Activated CD8-positive, alpha-beta T cell treated with anti-CD3 and anti-CD28 coated beads for 36 hours (primary cell): ENCODE data around the gene RNPS1. TPM values are rescaled to one million over a fixed set of nuclear protein-coding genes. Genes with fewer than 3 reads are reported as not detected.
"Not testable (repeated sequence)": the region's sequence is repeated elsewhere in the genome, so short reads cannot be mapped to it uniquely, and the experiment has no call there.

Experiments used
- ATAC-seq: fragments of 200-7000 bp; cut with Tn5 transposase; one replicate; pipeline ENCODE4 v1.10.0; 2021; ENCODE audit warnings: mild to moderate bottlenecking, moderate library complexity
- CTCF ChIA-PET: fragments of 350-600 bp; sonication (Branson Sonifier 250); formaldehyde crosslinking; loops from one replicate; lab custom pipeline; 2021; ENCODE audit warnings: antibody characterized with exemption; lab: Charles Lee
- POLR2A ChIA-PET: fragments of 350-600 bp; sonication (Branson Sonifier 250); formaldehyde crosslinking; loops from one replicate; lab custom pipeline; 2021; ENCODE audit warnings: antibody characterized with exemption; lab: Charles Lee
- DNase-seq: peaks from one replicate; pipeline ENCODE4 v3.0.0-alpha.2; 2020
- H3K27ac Mint-ChIP-seq: one replicate; pipeline ENCODE4 v1.8.0; 2021; ENCODE audit warnings: mild to moderate bottlenecking, mixed read lengths
- H3K27me3 Mint-ChIP-seq: one replicate; pipeline ENCODE4 v1.8.0; 2021; ENCODE audit warnings: mixed read lengths
- H3K36me3 Mint-ChIP-seq: one replicate; pipeline ENCODE4 v1.8.0; 2021; ENCODE audit warnings: low read depth, mixed read lengths
- H3K4me1 Mint-ChIP-seq: one replicate; pipeline ENCODE4 v1.8.0; 2021; ENCODE audit warnings: low read depth, mixed read lengths
- H3K4me3 Mint-ChIP-seq: one replicate; pipeline ENCODE4 v1.8.0; 2021; ENCODE audit warnings: mild to moderate bottlenecking, moderate library complexity, mixed read lengths
- H3K9me3 Mint-ChIP-seq: one replicate; pipeline ENCODE4 v1.8.0; 2021; ENCODE audit warnings: mixed read lengths
- CTCF ChIP-seq: fragments of 200-600 bp; IDR thresholded peaks from one replicate; pipeline ENCODE4 v1.8.0; 2022; ENCODE audit warnings: antibody characterized with exemption, mild to moderate bottlenecking
- intact Hi-C: fragments of 100-400 bp; cut with micrococcal nuclease; formaldehyde crosslinking; loops from one replicate; pipeline ENCODE4 v1.10.0; 2022
- total RNA-seq, 2 experiments: library from RNA; stranded (reverse); gene quantifications; one replicate each; pipeline ENCODE4 v1.2.3, GENCODE V29; 2021

The RNPS1 gene
- total RNA-seq, 2 experiments from 2014 or later, result 334 to 358 TPM

GRCh38 chr16:2270588-2271470, 2.9 kb upstream of the RNPS1 start:
- POLR2A ChIA-PET, result interaction anchor here (0.5 to 2.3 kb wide), 9 partner anchors 10 to 116 kb away, joined by 3 to 7 read pairs (median 3); partner anchors contain the start of genes BRICD5, ECI1 and TRAF7
- Mint-ChIP-seq H3K36me3 (peaks cover 19% of the 10 kb centered on the region), H3K4me1 (peaks cover 21% of the 10 kb centered on the region), H3K27me3 (no peaks in the 10 kb centered on the region), H3K4me3 (no peak overlapping the region), H3K9me3 (no peaks in the 10 kb centered on the region), H3K27ac (no peak overlapping the region)
- TF ChIP-seq CTCF, result no peak
- ATAC-seq, result no peak
- intact Hi-C loops, result no loop called here
- no peak for DNase-seq
- CTCF ChIA-PET, result interaction anchor here (0.9 to 1.5 kb wide), 3 partner anchors 19 to 152 kb away, joined by 3 to 7 read pairs (median 5); partner anchors contain the start of gene ECI1

GRCh38 chr16:2270070-2270462, 2.1 kb upstream of the RNPS1 start:
- POLR2A ChIA-PET, result interaction anchor here (0.5 to 2.3 kb wide), 7 partner anchors 9 to 123 kb away, joined by 3 to 7 read pairs (median 4); partner anchors contain the start of genes ECI1 and TRAF7
- no peak for DNase-seq
- no peaks in the 10 kb centered on the region for H3K9me3 Mint-ChIP-seq
- intact Hi-C loops, result no loop called here
- no peak overlapping the region for H3K27ac Mint-ChIP-seq
- TF ChIP-seq CTCF, result no peak
- CTCF ChIA-PET, result interaction anchor here (1.0 to 1.5 kb wide), 3 partner anchors 75 to 231 kb away, joined by 3 to 7 read pairs (median 5); no protein-coding TSS in a partner anchor
- peaks cover 23% of the 10 kb centered on the region for H3K36me3 Mint-ChIP-seq
- H3K4me3 Mint-ChIP-seq, result peak overlapping the region; percentile 76
- H3K27me3 Mint-ChIP-seq, result no peaks in the 10 kb centered on the region
- H3K4me1 Mint-ChIP-seq, result peaks cover 27% of the 10 kb centered on the region
- ATAC-seq, result no peak

GRCh38 chr16:2267505-2267912, 417 bp downstream of the RNPS1 start:
- H3K27me3 Mint-ChIP-seq, result not testable (repeated sequence)
- peak overlapping the region; percentile 76 for H3K4me3 Mint-ChIP-seq

GRCh38 chr16:2266887-2267286, 1.0 kb downstream of the RNPS1 start:
- Mint-ChIP-seq H3K4me1 (peaks cover 38% of the 10 kb centered on the region), H3K27ac (peak overlapping the region; percentile 82), H3K4me3 (peak overlapping the region; percentile 76), H3K36me3 (peaks cover 52% of the 10 kb centered on the region)
- CTCF ChIA-PET, H3K9me3 Mint-ChIP-seq, H3K27me3 Mint-ChIP-seq, intact Hi-C loops, ATAC-seq: not testable (repeated sequence)
- POLR2A ChIA-PET, result interaction anchor here (0.8 to 2.5 kb wide), 5 partner anchors 10 to 112 kb away, joined by 3 to 16 read pairs (median 5); partner anchors contain the start of genes ABCA3, ECI1 and TRAF7
- peak; percentile 35 for DNase-seq

More at GRCh38 chr16:2267505-2267912, 417 bp downstream of the RNPS1 start:
- ATAC-seq, result peak; percentile 50
- Mint-ChIP-seq H3K36me3 (peaks cover 45% of the 10 kb centered on the region), H3K27ac (peak overlapping the region; percentile 97), H3K4me1 (peaks cover 38% of the 10 kb centered on the region)
- CTCF ChIA-PET, DNase-seq, H3K9me3 Mint-ChIP-seq, intact Hi-C loops: not testable (repeated sequence)
- POLR2A ChIA-PET, result interaction anchor here (1.3 to 2.5 kb wide), 3 partner anchors 16 to 20 kb away, joined by 3 to 20 read pairs (median 16); partner anchors contain the start of gene ECI1

- Mint-ChIP-seq H3K36me3 (peaks cover 73% of the 10 kb centered on the region), H3K4me1 (peaks cover 27% of the 10 kb centered on the region)
- ChIA-PET CTCF (interaction anchor here (1.7 kb wide), 1 partner anchor 11 kb away, joined by 10 read pairs; the partner anchor contains the start of gene ECI1), POLR2A (interaction anchor here (1.5 to 6.3 kb wide), 4 partner anchors 9 to 33 kb away, joined by 3 to 59 read pairs (median 12); partner anchors contain the start of gene ECI1)
- H3K9me3 Mint-ChIP-seq, intact Hi-C loops, H3K27ac Mint-ChIP-seq, H3K4me3 Mint-ChIP-seq, DNase-seq, H3K27me3 Mint-ChIP-seq, ATAC-seq: not testable (repeated sequence)
Measured at GRCh38 chr16:2263026-2263425, 4.9 kb downstream of the RNPS1 start.

GRCh38 chr16:2260250-2260649, 7.7 kb downstream of the RNPS1 start:
- ChIA-PET CTCF (interaction anchor here (1.8 kb wide), 1 partner anchor 65 kb away, joined by 5 read pairs; no protein-coding TSS in a partner anchor), POLR2A (interaction anchor here (1.5 to 6.3 kb wide), 4 partner anchors 9 to 24 kb away, joined by 3 to 59 read pairs (median 5); partner anchors contain the start of genes DNASE1L2 and ECI1)
- Mint-ChIP-seq H3K4me1 (peaks cover 13% of the 10 kb centered on the region), H3K36me3 (peaks cover 78% of the 10 kb centered on the region), H3K4me3 (no peak overlapping the region), H3K27ac (no peak overlapping the region), H3K27me3 (no peaks in the 10 kb centered on the region), H3K9me3 (no peaks in the 10 kb centered on the region)
- intact Hi-C loops, result no loop called here
- no peak for TF ChIP-seq CTCF
- DNase-seq (no peak), ATAC-seq (no peak)

GRCh38 chr16:2258530-2258929, 9.4 kb downstream of the RNPS1 start:
- intact Hi-C loops, H3K4me1 Mint-ChIP-seq, H3K9me3 Mint-ChIP-seq, H3K27ac Mint-ChIP-seq, DNase-seq, H3K4me3 Mint-ChIP-seq, ATAC-seq, H3K27me3 Mint-ChIP-seq: not testable (repeated sequence)
- POLR2A ChIA-PET, result interaction anchor here (0.7 to 6.3 kb wide), 10 partner anchors 7 to 102 kb away, joined by 3 to 59 read pairs (median 4); partner anchors contain the start of genes DNASE1L2, ECI1 and RNPS1
- peaks cover 71% of the 10 kb centered on the region for H3K36me3 Mint-ChIP-seq
- CTCF ChIA-PET, result interaction anchor here (1.6 to 1.8 kb wide), 2 partner anchors 64 to 236 kb away, joined by 3 to 5 read pairs; no protein-coding TSS in a partner anchor
